Measurements from ENCODE around the gene KLHL29.

- TF ChIP-seq CTCF (conservative IDR thresholded peaks at IDR 0.05; ENCODE audit: low read depth, low read length) (no peak), EZH2 (IDR thresholded peaks at IDR 0.05; ENCODE audit: borderline replicate concordance, low read depth, low read length, poor library complexity, severe bottlenecking) (no peak)
Observed at GRCh38 chr2:23697256-23698075, 312.5 kb downstream of the KLHL29 start.
